PC-9 (cell line): ENCODE measurements around the gene RNF11. TPM values are rescaled to one million over a fixed set of nuclear protein-coding genes. Genes with fewer than 3 reads are reported as not detected.
"Not testable (repeated sequence)": the region's sequence is repeated elsewhere in the genome, so short reads cannot be mapped to it uniquely, and the experiment has no call there.

ENCODE experiments used
- BruUV-seq: library from RNA; stranded (reverse); fragments of 400-500 nt; replicated peaks from 2 replicates; lab custom pipeline; 2021; lab: Mats Ljungman, UMichigan
- CTCF ChIA-PET: fragments of 300-600 bp; sonication (Branson Sonifier 250); formaldehyde crosslinking; loops from one replicate; lab custom pipeline; 2022; ENCODE audit warnings: antibody characterized with exemption; lab: Charles Lee
- POLR2A ChIA-PET: fragments of 300-600 bp; sonication (Branson Sonifier 250); formaldehyde crosslinking; loops from one replicate; lab custom pipeline; 2022; ENCODE audit warnings: antibody characterized with exemption; ENCODE audit not compliant: unreplicated experiment; lab: Charles Lee
- DNase-seq, 2 experiments: peaks; one replicate each; pipeline versions ENCODE4 v3.0.0 to v3.0.0-alpha.2; 2015 to 2022; ENCODE audit warnings: mixed read lengths in 1 of 2
- H2AFZ ChIP-seq: fragments of 200-600 bp; sonication (generic); 2 replicates; pipeline ENCODE4 v1.8.1; 2017; ENCODE audit warnings: antibody characterized with exemption
- H3F3A ChIP-seq: fragments of 200-600 bp; sonication (generic); 2 replicates; pipeline ENCODE4 v1.8.1; 2017; ENCODE audit warnings: antibody characterized with exemption, mild to moderate bottlenecking, low read depth; ENCODE audit not compliant: insufficient read depth
- H3K27ac ChIP-seq: fragments of 200-600 bp; sonication (generic); 2 replicates; pipeline ENCODE4 v1.6.1; 2016; ENCODE audit warnings: mixed run types
- H3K27me3 ChIP-seq: fragments of 200-600 bp; sonication (generic); 2 replicates; pipeline ENCODE4 v1.6.1; 2016; ENCODE audit warnings: low read depth, mixed run types; ENCODE audit not compliant: insufficient read depth
- H3K36me3 ChIP-seq: fragments of 200-600 bp; sonication (generic); 2 replicates; pipeline ENCODE4 v1.6.1; 2016; ENCODE audit warnings: low read depth, mixed run types
- H3K4me1 ChIP-seq: fragments of 200-600 bp; sonication (generic); replicated peaks from 2 replicates; pipeline ENCODE4 v1.6.1; 2016; ENCODE audit warnings: mixed run types; ENCODE audit not compliant: insufficient read depth
- H3K4me2 ChIP-seq: fragments of 200-600 bp; sonication (generic); 2 replicates; pipeline ENCODE4 v1.6.1; 2017; ENCODE audit warnings: mixed run types
- H3K4me3 ChIP-seq: fragments of 200-600 bp; sonication (generic); 2 replicates; pipeline ENCODE4 v1.6.1; 2016; ENCODE audit warnings: mixed run types
- H3K79me2 ChIP-seq: fragments of 200-600 bp; sonication (generic); 2 replicates; pipeline ENCODE4 v1.6.1; 2017; ENCODE audit warnings: low read depth, mixed run types
- H3K9me2 ChIP-seq: fragments of 200-600 bp; sonication (generic); 2 replicates; pipeline ENCODE4 v1.8.1; 2017; ENCODE audit warnings: mild to moderate bottlenecking; ENCODE audit not compliant: insufficient read depth
- H3K9me3 ChIP-seq: fragments of 200-600 bp; sonication (generic); 2 replicates; pipeline ENCODE4 v1.8.1; 2016; ENCODE audit warnings: low read depth; ENCODE audit not compliant: insufficient read depth
- H4K20me1 ChIP-seq: fragments of 200-600 bp; sonication (generic); 2 replicates; pipeline ENCODE4 v1.8.1; 2017; ENCODE audit not compliant: insufficient read depth
- EZH2 ChIP-seq: fragments of 200-600 bp; sonication (generic); IDR thresholded peaks from 2 replicates; pipeline ENCODE4 v1.8.0; 2017; ENCODE audit warnings: antibody characterized with exemption, low read depth
- intact Hi-C: fragments of 100-400 bp; cut with micrococcal nuclease; formaldehyde crosslinking; loops from one replicate; pipeline ENCODE4 v1.10.0; 2022; ENCODE audit not compliant: unreplicated experiment
- total RNA-seq: library from RNA; stranded (reverse); gene quantifications from 2 replicates; pipeline ENCODE4 v1.2.3, GENCODE V29; 2021
- TF ChIP-seq, protein P1 (sequence below): fragments of 200-600 bp; sonication (generic); conservative IDR thresholded peaks from 2 replicates; pipeline ENCODE4 v1.6.1; 2017; ENCODE audit warnings: mixed run types, antibody characterized with exemption, mild to moderate bottlenecking, moderate library complexity

Gene RNF11
- total RNA-seq, 1 experiment from 2014 or later = 73.2 TPM

DNA sequence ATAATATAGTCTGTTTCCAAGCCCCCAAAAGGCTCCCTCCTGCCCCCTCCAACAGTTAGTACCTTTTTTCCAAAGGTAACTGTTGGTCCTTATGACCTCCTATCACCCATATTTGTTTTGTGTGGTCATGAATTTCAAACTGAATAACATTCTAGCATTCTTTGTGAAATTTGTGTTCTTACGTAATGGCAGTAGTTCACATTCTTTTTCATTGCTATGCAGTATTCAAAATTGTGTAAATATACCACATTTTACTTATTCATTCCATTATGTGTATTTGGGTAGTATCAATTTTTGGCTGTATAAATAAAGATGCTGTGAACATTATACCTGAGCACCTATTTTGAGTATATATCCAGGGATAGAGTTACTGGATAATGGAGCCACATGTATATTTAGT lies 13.4 kb downstream of the RNF11 start:
- H4K20me1 ChIP-seq = peaks cover 58% of the 10 kb centered on the region
- no peaks in the 10 kb centered on the region for H3K9me3 ChIP-seq
- no peak overlapping the region for H3K4me3 ChIP-seq
- BruUV-seq = no TSS peak
- no peak overlapping the region for H3K27ac ChIP-seq
- H3K27me3 ChIP-seq = no peaks in the 10 kb centered on the region
- no peak overlapping the region for H2AFZ ChIP-seq
- no peak overlapping the region for H3K4me2 ChIP-seq
- CTCF ChIA-PET = no interaction called here
- TF ChIP-seq, protein P1, sequence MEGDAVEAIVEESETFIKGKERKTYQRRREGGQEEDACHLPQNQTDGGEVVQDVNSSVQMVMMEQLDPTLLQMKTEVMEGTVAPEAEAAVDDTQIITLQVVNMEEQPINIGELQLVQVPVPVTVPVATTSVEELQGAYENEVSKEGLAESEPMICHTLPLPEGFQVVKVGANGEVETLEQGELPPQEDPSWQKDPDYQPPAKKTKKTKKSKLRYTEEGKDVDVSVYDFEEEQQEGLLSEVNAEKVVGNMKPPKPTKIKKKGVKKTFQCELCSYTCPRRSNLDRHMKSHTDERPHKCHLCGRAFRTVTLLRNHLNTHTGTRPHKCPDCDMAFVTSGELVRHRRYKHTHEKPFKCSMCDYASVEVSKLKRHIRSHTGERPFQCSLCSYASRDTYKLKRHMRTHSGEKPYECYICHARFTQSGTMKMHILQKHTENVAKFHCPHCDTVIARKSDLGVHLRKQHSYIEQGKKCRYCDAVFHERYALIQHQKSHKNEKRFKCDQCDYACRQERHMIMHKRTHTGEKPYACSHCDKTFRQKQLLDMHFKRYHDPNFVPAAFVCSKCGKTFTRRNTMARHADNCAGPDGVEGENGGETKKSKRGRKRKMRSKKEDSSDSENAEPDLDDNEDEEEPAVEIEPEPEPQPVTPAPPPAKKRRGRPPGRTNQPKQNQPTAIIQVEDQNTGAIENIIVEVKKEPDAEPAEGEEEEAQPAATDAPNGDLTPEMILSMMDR = no peak
- TF ChIP-seq EZH2 = no peak
- POLR2A ChIA-PET = no interaction called here
- peaks cover 7% of the 10 kb centered on the region for H3K4me1 ChIP-seq
- 0 out of 2 replicates have a peak, but pooled peaks cover 2% of the 10 kb centered on the region for H3F3A ChIP-seq
- H3K79me2 ChIP-seq = peaks cover 100% of the 10 kb centered on the region
- intact Hi-C loops = no loop called here
- no peak for DNase-seq
- H3K9me2 ChIP-seq = no peaks in the 10 kb centered on the region
- H3K36me3 ChIP-seq = no peaks in the 10 kb centered on the region

DNA sequence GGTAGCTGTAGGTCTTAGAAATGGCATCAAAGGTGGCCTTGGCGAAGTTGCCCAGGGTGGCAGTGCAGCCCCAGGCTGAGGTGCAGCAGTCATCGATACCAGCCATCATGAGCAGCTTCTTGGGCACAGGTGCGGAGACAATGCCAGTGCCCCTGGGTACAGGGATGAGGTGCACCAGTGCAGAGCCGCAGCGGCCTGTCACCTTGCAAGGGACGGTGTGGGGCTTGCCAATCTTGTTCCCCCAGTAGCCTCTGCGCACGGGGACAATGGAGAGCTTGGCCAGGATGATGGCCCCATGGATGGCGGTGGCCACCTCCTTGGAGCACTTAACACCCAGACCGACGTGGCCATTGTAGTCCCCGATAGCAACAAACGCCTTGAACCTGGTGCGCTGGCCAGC lies 14.7 kb downstream of the RNF11 start:
- DNase-seq, H3F3A ChIP-seq, H2AFZ ChIP-seq, H3K4me3 ChIP-seq, H3K9me2 ChIP-seq, H3K4me2 ChIP-seq, intact Hi-C loops, H3K27me3 ChIP-seq, H3K36me3 ChIP-seq, H3K9me3 ChIP-seq, BruUV-seq, H3K27ac ChIP-seq: not testable (repeated sequence)
- Histone ChIP-seq H4K20me1 (peaks cover 63% of the 10 kb centered on the region), H3K79me2 (peaks cover 99% of the 10 kb centered on the region), H3K4me1 (peaks cover 11% of the 10 kb centered on the region)
- ChIA-PET POLR2A (interaction anchor here (0.7 kb wide), 1 partner anchor 14 kb away, joined by 3 read pairs; no protein-coding TSS in a partner anchor), CTCF (interaction anchor here (0.7 kb wide), 1 partner anchor 21 kb away, joined by 5 read pairs; no protein-coding TSS in a partner anchor)

DNA sequence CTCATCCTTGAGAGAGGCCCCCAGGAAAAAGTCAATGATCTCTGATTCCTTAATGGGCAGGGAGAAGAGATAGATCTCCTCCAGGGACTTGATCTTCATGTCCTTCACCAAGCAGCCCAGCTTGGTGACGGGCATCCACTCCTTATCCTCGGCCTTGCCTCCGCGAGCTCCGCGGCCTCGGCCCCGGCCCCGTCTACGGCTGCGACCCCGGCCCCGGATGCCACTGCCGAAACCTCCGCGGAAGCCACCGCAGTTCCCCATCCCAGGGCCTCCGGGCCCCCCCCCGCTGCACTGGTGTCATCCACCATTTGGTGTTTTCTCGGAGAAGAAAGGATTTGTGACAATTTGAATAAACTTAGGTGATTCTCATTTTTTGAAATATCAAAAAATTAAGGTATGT lies 15.1 kb downstream of the RNF11 start:
- H3K9me2 ChIP-seq, POLR2A ChIA-PET, H3K36me3 ChIP-seq, H3K4me2 ChIP-seq, BruUV-seq, H3K9me3 ChIP-seq, H2AFZ ChIP-seq, H3K27ac ChIP-seq, CTCF ChIA-PET, H3F3A ChIP-seq, H3K27me3 ChIP-seq, DNase-seq, H3K4me3 ChIP-seq, intact Hi-C loops: not testable (repeated sequence)
- H3K79me2 ChIP-seq = peaks cover 99% of the 10 kb centered on the region
- peaks cover 68% of the 10 kb centered on the region for H4K20me1 ChIP-seq
- peaks cover 11% of the 10 kb centered on the region for H3K4me1 ChIP-seq

DNA sequence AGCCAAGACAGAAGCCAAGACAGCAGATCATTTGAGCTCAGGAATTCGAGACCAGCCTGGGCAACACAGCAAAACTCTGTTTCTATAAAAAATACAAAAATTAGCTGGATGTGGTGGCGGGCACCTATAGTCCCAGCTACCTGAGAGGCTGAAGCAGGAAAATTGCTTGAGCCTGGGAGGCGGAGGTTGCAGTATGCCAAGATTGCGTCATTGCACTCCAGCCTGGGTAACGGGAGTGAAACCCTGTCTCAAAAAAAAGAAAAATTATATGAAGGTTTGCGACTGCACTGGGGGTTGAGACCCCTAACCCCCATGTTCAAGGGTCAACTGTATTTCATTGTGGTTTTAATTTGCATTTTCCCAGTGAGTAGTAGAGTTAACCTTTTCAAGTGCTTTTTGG lies 16.3 kb downstream of the RNF11 start:
- no TSS peak for BruUV-seq
- Histone ChIP-seq H3K4me1 (peaks cover 5% of the 10 kb centered on the region), H3K9me3 (no peaks in the 10 kb centered on the region), H3K27me3 (no peaks in the 10 kb centered on the region), H3K4me2 (no peak overlapping the region), H2AFZ (no peak overlapping the region), H4K20me1 (peaks cover 58% of the 10 kb centered on the region), H3K79me2 (peaks cover 99% of the 10 kb centered on the region), H3F3A (0 out of 2 replicates have a peak, but pooled peaks cover 3% of the 10 kb centered on the region), H3K27ac (no peak overlapping the region), H3K9me2 (no peaks in the 10 kb centered on the region), H3K4me3 (no peak overlapping the region), H3K36me3 (no peaks in the 10 kb centered on the region)
- POLR2A ChIA-PET = interaction anchor here (0.5 kb wide), 1 partner anchor 16 kb away, joined by 3 read pairs; the partner anchor contains the start of gene RNF11
- TF ChIP-seq, protein P1 = no peak
- TF ChIP-seq EZH2 = no peak
- intact Hi-C loops = no loop called here
- CTCF ChIA-PET = no interaction called here
- no peak for DNase-seq
